SK-N-SH (cell line): ENCODE results near the gene MDH1. TPM values are rescaled to one million over a fixed set of nuclear protein-coding genes. Genes with fewer than 3 reads are reported as not detected.

Experiments
- CTCF ChIA-PET: fragments of 300-600, 350-600 bp; formaldehyde crosslinking; extraction: SDS; loops from one replicate; lab custom pipeline; 2021; lab: Yijun Ruan, JAX
- POLR2A ChIA-PET: fragments of 350-600 bp; sonication (Branson Sonifier 250); formaldehyde crosslinking; extraction: SDS; loops from one replicate; lab custom pipeline; 2020; ENCODE audit warnings: antibody characterized with exemption, inconsistent platforms; lab: Yijun Ruan, JAX
- DNase-seq: peaks from one replicate; pipeline ENCODE4 v3.0.0; 2012
- H2AFZ ChIP-seq: fragments of 200-600 bp; sonication (generic); 2 replicates; pipeline ENCODE4 v1.8.1; 2016; ENCODE audit warnings: antibody characterized with exemption, mild to moderate bottlenecking, low read depth
- H3F3A ChIP-seq: fragments of 200-600 bp; sonication (generic); replicated peaks from 2 replicates; pipeline ENCODE3; 2016; ENCODE audit warnings: antibody characterized with exemption, mild to moderate bottlenecking; ENCODE audit not compliant: insufficient read depth
- H3K27ac ChIP-seq, 2 experiments: fragments of 200-500 bp in 1 of 2; fragments of 200-600 bp in 1 of 2; sonication (Bioruptor generic) in 1 of 2; sonication (generic), shearing (Covaris generic) in 1 of 2; 2 replicates each; pipeline versions ENCODE4 v1.5.1 to v1.6.1; 2014 to 2016; ENCODE audit warnings: low read depth in 2 of 2, inconsistent platforms in 1 of 2, low read length in 1 of 2, mild to moderate bottlenecking in 1 of 2, mixed read lengths in 1 of 2
- H3K27me3 ChIP-seq: fragments of 200-600 bp; sonication (generic), shearing (Covaris generic); 2 replicates; pipeline ENCODE4 v1.6.1; 2016; ENCODE audit warnings: mixed run types; ENCODE audit not compliant: insufficient read depth
- H3K36me3 ChIP-seq, 2 experiments: fragments of 200-500 bp in 1 of 2; fragments of 200-600 bp in 1 of 2; sonication (Bioruptor generic) in 1 of 2; sonication (generic) in 1 of 2; replicated peaks in 1 of 2; 2 replicates each; pipeline versions ENCODE3 to v1.5.1; 2014 to 2016; ENCODE audit warnings: low read length in 1 of 2, mild to moderate bottlenecking in 1 of 2; ENCODE audit not compliant: insufficient read depth in 2 of 2, control insufficient read depth in 1 of 2
- H3K4me1 ChIP-seq, 2 experiments: fragments of 200-500 bp in 1 of 2; fragments of 200-600 bp in 1 of 2; sonication (Bioruptor generic) in 1 of 2; sonication (generic), shearing (Covaris generic) in 1 of 2; 2 replicates each; pipeline versions ENCODE4 v1.5.1 to v1.6.1; 2014 to 2016; ENCODE audit warnings: low read depth in 1 of 2, low read length in 1 of 2, mixed run types in 1 of 2; ENCODE audit not compliant: insufficient read depth in 2 of 2, control insufficient read depth in 1 of 2
- H3K4me2 ChIP-seq: fragments of 200-600 bp; sonication (generic), shearing (Covaris generic); 2 replicates; pipeline ENCODE4 v1.6.1; 2017; ENCODE audit warnings: mixed run types
- H3K4me3 ChIP-seq, 2 experiments: fragments of 200-500 bp in 1 of 2; fragments of 200-600 bp in 1 of 2; sonication (Bioruptor generic) in 1 of 2; sonication (generic), shearing (Covaris generic) in 1 of 2; 2 replicates each; pipeline versions ENCODE4 v1.5.1 to v1.8.1; 2014 to 2016; ENCODE audit warnings: low read depth in 2 of 2, inconsistent platforms in 1 of 2, low read length in 1 of 2, mild to moderate bottlenecking in 1 of 2, mixed read lengths in 1 of 2, moderate library complexity in 1 of 2
- H3K79me2 ChIP-seq: fragments of 200-600 bp; sonication (generic); 2 replicates; pipeline ENCODE4 v1.8.1; 2017; ENCODE audit warnings: mild to moderate bottlenecking; ENCODE audit not compliant: insufficient read depth
- H3K9ac ChIP-seq: fragments of 200-600 bp; sonication (generic); 2 replicates; pipeline ENCODE4 v1.6.1; 2017; ENCODE audit warnings: mixed run types
- H3K9me2 ChIP-seq: fragments of 200-600 bp; sonication (generic); 2 replicates; pipeline ENCODE4 v1.6.1; 2017; ENCODE audit warnings: mixed run types
- H3K9me3 ChIP-seq: fragments of 200-600 bp; sonication (generic); 2 replicates; pipeline ENCODE4 v1.6.1; 2017; ENCODE audit warnings: mixed run types, mild to moderate bottlenecking, moderate library complexity
- H4K20me1 ChIP-seq: fragments of 200-600 bp; sonication (generic); 2 replicates; pipeline ENCODE4 v1.6.1; 2017; ENCODE audit warnings: mild to moderate bottlenecking, mixed run types; ENCODE audit not compliant: insufficient read depth
- CHD2 ChIP-seq: fragments of 150-350 bp; IDR thresholded peaks from 2 replicates; pipeline ENCODE4 v1.6.1; 2018; ENCODE audit warnings: low read length; ENCODE audit not compliant: partially characterized antibody
- CTCF ChIP-seq: fragments of 200-600 bp; sonication (generic); IDR thresholded peaks from 2 replicates; pipeline ENCODE4 v1.6.1; 2017; ENCODE audit warnings: antibody characterized with exemption, mild to moderate bottlenecking, moderate library complexity
- EP300 ChIP-seq, 2 experiments: IDR thresholded peaks; 2 replicates each; pipeline versions ENCODE4 v1.4.0 to v1.6.1; 2012; ENCODE audit warnings: borderline replicate concordance in 1 of 2, low read depth in 1 of 2, low read length in 1 of 2
- FOSL2 ChIP-seq: IDR thresholded peaks from 2 replicates; pipeline ENCODE4 v1.4.0; 2012; ENCODE audit warnings: low read depth, mild to moderate bottlenecking, moderate library complexity, borderline replicate concordance
- GATA2 ChIP-seq: sonication (generic); formaldehyde crosslinking; IDR thresholded peaks from 2 replicates; pipeline ENCODE4 v1.5.0; 2020; ENCODE audit warnings: mild to moderate bottlenecking, missing genetic modification reagents
- IRF3 ChIP-seq: fragments of 150-350 bp; IDR thresholded peaks from 2 replicates; pipeline ENCODE4 v1.6.1; 2016; ENCODE audit warnings: mild to moderate bottlenecking, low read depth, low read length
- POLR2AphosphoS5 ChIP-seq: IDR thresholded peaks from 2 replicates; pipeline ENCODE4 v1.6.1; 2012; ENCODE audit warnings: low read depth, low read length
- REST ChIP-seq: IDR thresholded peaks from 2 replicates; pipeline ENCODE4 v1.6.1; 2012; ENCODE audit warnings: mild to moderate bottlenecking, low read depth, low read length, moderate library complexity
- RXRA ChIP-seq: IDR thresholded peaks from 2 replicates; pipeline ENCODE4 v1.4.0; 2012; ENCODE audit warnings: low read depth, mild to moderate bottlenecking, borderline replicate concordance
- TAF1 ChIP-seq: IDR thresholded peaks from 2 replicates; pipeline ENCODE4 v1.6.1; 2012; ENCODE audit warnings: low read depth, mild to moderate bottlenecking, low read length, moderate library complexity, borderline replicate concordance
- TCF12 ChIP-seq: IDR thresholded peaks from 2 replicates; pipeline ENCODE4 v1.4.0; 2012
- YY1 ChIP-seq: IDR thresholded peaks from 2 replicates; pipeline ENCODE4 v1.4.0; 2012; ENCODE audit warnings: low read depth, mild to moderate bottlenecking
- WGBS: methylation state at CpG from one replicate; pipeline ENCODE4 v1.1.6; 2017; ENCODE audit warnings: low lambda C conversion rate; 5-methylcytosine and 5-hydroxymethylcytosine counted together
- polyA plus RNA-seq, 3 experiments: library from polyadenylated mRNA; depleted of rRNA; stranded (reverse); fragments of >200 nt; gene quantifications; 2 replicates each; pipeline ENCODE4 v1.2.3, GENCODE V29; 2012

Gene MDH1
- polyA plus RNA-seq, 1 of the 3 experiments (the other 2 are of a cell fraction): 201 TPM

- Histone ChIP-seq H3K27me3 (no peaks in the 10 kb centered on the region), H3K9ac (no peak overlapping the region), H2AFZ (no peak overlapping the region), H3F3A (no peaks in the 10 kb centered on the region), H3K9me3 (no peaks in the 10 kb centered on the region), H3K4me1 (peaks cover 6 to 11% of the 10 kb centered on the region in 2 experiments), H3K79me2 (peaks cover 84% of the 10 kb centered on the region), H3K27ac (no peak overlapping the region), H3K4me3 (no peak overlapping the region), H4K20me1 (no peaks in the 10 kb centered on the region), H3K9me2 (no peaks in the 10 kb centered on the region), H3K36me3 (peaks cover 23 to 35% of the 10 kb centered on the region in 2 experiments), H3K4me2 (peak overlapping the region; percentile 79; the same call in 1 of the 2 replicates)
- no peak for DNase-seq
- no peak for TF ChIP-seq FOSL2
- no peak for TF ChIP-seq TCF12
- no peak for TF ChIP-seq EP300 (IDR thresholded peaks at IDR 0.05; ENCODE audit: borderline replicate concordance in 1 of 2, low read depth in 1 of 2, low read length in 1 of 2)
- no peak for TF ChIP-seq TAF1
- no peak for TF ChIP-seq CTCF
- no peak for TF ChIP-seq IRF3
- TF ChIP-seq RXRA: no peak
- TF ChIP-seq REST: no peak
- TF ChIP-seq CHD2: no peak
- no peak for TF ChIP-seq POLR2AphosphoS5
- TF ChIP-seq YY1: no peak
- TF ChIP-seq GATA2 (CRISPR knock-in tag): no peak
- 54% methylated on average over 3 of the region's 3 CpGs for WGBS
- CTCF ChIA-PET: interaction anchor here (2.0 kb wide), 1 partner anchor 270 kb away, joined by 4 read pairs; no protein-coding TSS in a partner anchor
- POLR2A ChIA-PET: no interaction called here
Observed at GRCh38 chr2:63590626-63591408, 2.1 kb downstream of the MDH1 start.
